WERI-Rb-1 (cell line): ENCODE measurements around the gene LRRC61.
"Not testable (repeated sequence)": the region's sequence is repeated elsewhere in the genome, so short reads cannot be mapped to it uniquely, and the experiment has no call there.

ENCODE experiments used
- DNase-seq: peaks from one replicate; pipeline ENCODE4 v3.0.0-alpha.2; 2020
- H3K27ac ChIP-seq: fragments of 250-450 bp; sonication (Bioruptor Pico); 2 replicates; pipeline ENCODE4 v1.5.1; 2020; ENCODE audit warnings: mild to moderate bottlenecking, moderate library complexity
- H3K27me3 ChIP-seq: fragments of 250-450 bp; sonication (Bioruptor Pico); 2 replicates; pipeline ENCODE4 v1.5.1; 2021; ENCODE audit warnings: mild to moderate bottlenecking, low read depth, moderate library complexity; ENCODE audit not compliant: insufficient read depth, severe bottlenecking
- H3K36me3 ChIP-seq: fragments of 250-450 bp; sonication (Bioruptor Pico); 2 replicates; pipeline ENCODE4 v1.5.1; 2020; ENCODE audit warnings: mild to moderate bottlenecking, moderate library complexity
- H3K4me3 ChIP-seq: 2 replicates; pipeline ENCODE4 v1.5.1; 2011; ENCODE audit warnings: low read depth, mild to moderate bottlenecking, control low read depth, low read length
- H3K9me3 ChIP-seq: fragments of 250-450 bp; sonication (Bioruptor Pico); 2 replicates; pipeline ENCODE4 v1.5.1; 2021; ENCODE audit warnings: mild to moderate bottlenecking, moderate library complexity; ENCODE audit not compliant: severe bottlenecking
- TF ChIP-seq, protein P1 (sequence below): IDR thresholded peaks from 2 replicates; pipeline ENCODE4 v1.5.1; 2011; ENCODE audit warnings: low read depth, mild to moderate bottlenecking, control low read depth, inconsistent platforms, low read length

LRRC61 gene

DNA sequence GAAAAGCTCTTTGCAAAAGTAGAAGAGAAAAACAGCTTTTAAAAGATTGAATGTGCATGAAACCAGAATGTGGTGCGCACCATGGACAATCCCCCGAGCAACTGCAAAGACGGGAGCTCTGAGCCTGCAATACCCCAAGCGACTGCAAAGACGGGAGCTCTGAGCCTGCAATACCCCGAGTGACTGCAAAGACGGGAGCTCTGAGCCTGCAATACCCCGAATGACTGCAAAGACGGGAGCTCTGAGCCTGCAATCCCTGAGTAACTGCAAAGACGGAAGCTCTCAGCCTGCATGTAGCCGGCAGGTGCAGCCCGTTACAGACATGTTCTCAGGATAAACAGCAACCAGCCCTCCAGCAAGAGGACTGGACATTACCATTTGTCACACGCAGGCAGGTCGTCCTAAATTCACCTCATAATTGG, 62.2 kb downstream of the LRRC61 start:
- Histone ChIP-seq H3K4me3 (no peak overlapping the region), H3K27me3 (no peaks in the 10 kb centered on the region), H3K27ac (peak overlapping the region; percentile 97), H3K9me3 (no peaks in the 10 kb centered on the region), H3K36me3 (peaks cover 19% of the 10 kb centered on the region)
- peak; percentile 65 for DNase-seq
- TF ChIP-seq, protein P1, sequence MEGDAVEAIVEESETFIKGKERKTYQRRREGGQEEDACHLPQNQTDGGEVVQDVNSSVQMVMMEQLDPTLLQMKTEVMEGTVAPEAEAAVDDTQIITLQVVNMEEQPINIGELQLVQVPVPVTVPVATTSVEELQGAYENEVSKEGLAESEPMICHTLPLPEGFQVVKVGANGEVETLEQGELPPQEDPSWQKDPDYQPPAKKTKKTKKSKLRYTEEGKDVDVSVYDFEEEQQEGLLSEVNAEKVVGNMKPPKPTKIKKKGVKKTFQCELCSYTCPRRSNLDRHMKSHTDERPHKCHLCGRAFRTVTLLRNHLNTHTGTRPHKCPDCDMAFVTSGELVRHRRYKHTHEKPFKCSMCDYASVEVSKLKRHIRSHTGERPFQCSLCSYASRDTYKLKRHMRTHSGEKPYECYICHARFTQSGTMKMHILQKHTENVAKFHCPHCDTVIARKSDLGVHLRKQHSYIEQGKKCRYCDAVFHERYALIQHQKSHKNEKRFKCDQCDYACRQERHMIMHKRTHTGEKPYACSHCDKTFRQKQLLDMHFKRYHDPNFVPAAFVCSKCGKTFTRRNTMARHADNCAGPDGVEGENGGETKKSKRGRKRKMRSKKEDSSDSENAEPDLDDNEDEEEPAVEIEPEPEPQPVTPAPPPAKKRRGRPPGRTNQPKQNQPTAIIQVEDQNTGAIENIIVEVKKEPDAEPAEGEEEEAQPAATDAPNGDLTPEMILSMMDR: no peak

DNA sequence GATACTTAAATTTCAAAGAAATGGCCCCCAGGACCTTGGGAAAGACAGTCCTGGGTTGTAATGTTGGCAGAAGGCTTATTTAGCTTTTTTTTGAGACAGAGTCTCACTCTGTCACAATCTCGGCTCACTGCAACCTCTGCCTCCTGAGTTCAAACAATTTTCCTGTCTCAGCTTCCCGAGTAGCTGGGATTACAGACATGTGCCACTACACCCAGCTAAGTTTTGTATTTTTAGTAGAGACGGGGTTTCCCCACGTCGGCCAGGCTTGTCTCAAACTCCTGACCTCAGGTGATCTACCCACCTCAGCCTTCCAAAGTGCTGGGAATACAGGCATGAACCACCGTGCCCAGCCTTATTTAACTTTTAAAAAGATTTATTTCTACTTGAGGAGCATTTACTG, 62.7 kb downstream of the LRRC61 start:
- not testable (repeated sequence) for H3K4me3 ChIP-seq, H3K9me3 ChIP-seq, DNase-seq, H3K27me3 ChIP-seq
- Histone ChIP-seq H3K36me3 (peaks cover 24% of the 10 kb centered on the region), H3K27ac (peak overlapping the region; percentile 97)
